HAP-1 (cell line): Measurements from ENCODE around the gene UGT1A1.

Experiments used
- DNase-seq, 2 experiments: peaks; one replicate each; pipeline ENCODE4 v3.0.0-alpha.2; 2016 to 2020; ENCODE audit warnings: low spot score in 2 of 2
- H3K27me3 ChIP-seq: fragments of 250-450 bp; sonication (Bioruptor Pico); 2 replicates; pipeline ENCODE4 v1.5.1; 2020; ENCODE audit warnings: low read depth, mild to moderate bottlenecking, moderate library complexity
- H3K36me3 ChIP-seq: fragments of 250-450 bp; sonication (Bioruptor Pico); replicated peaks from 2 replicates; pipeline ENCODE4 v1.5.1; 2020; ENCODE audit warnings: mild to moderate bottlenecking
- H3K4me1 ChIP-seq: fragments of 250-450 bp; sonication (Bioruptor Pico); 2 replicates; pipeline ENCODE4 v1.5.1; 2020; ENCODE audit warnings: mild to moderate bottlenecking
- H3K4me3 ChIP-seq: fragments of 250-450 bp; sonication (Bioruptor Pico); 2 replicates; pipeline ENCODE4 v1.5.1; 2020; ENCODE audit warnings: mild to moderate bottlenecking, moderate library complexity
- H3K9me3 ChIP-seq: fragments of 250-450 bp; sonication (Bioruptor Pico); 2 replicates; pipeline ENCODE4 v1.5.1; 2020; ENCODE audit warnings: mild to moderate bottlenecking, moderate library complexity
- in situ Hi-C: fragments of 300-500 bp; cut with MboI; formaldehyde crosslinking; loops from 3 replicates; pipeline ENCODE4 v1.14.3; 2020; ENCODE audit warnings: low sequenced_read_pairs, inconsistent platforms, mixed read lengths

Gene UGT1A1

DNA sequence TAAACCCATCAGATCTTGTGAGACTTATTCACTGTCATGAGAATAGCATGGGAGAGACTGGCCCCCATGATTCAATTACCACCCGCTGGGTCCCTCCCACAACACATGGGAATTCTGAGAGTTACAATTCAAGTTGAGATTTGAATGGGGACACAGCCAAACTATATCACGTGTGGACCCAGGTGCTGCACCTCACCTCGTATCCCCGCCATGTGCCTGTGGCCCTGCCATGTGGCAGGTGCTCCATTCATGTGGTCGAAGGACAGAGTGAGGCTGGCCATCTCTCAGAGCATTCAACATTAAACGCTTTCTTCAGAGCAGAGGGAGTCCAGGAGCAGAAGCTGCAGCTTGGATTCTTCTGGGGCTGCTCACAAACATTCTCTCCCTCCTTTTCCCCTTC lies 50.3 kb downstream of the UGT1A1 start:
- DNase-seq = peak in 1 of 2 experiments; percentile 5
- in situ Hi-C loops = no loop called here
- Histone ChIP-seq H3K4me1 (no peaks in the 10 kb centered on the region), H3K4me3 (no peak overlapping the region), H3K27me3 (no peaks in the 10 kb centered on the region), H3K36me3 (no peaks in the 10 kb centered on the region), H3K9me3 (no peaks in the 10 kb centered on the region)

DNA sequence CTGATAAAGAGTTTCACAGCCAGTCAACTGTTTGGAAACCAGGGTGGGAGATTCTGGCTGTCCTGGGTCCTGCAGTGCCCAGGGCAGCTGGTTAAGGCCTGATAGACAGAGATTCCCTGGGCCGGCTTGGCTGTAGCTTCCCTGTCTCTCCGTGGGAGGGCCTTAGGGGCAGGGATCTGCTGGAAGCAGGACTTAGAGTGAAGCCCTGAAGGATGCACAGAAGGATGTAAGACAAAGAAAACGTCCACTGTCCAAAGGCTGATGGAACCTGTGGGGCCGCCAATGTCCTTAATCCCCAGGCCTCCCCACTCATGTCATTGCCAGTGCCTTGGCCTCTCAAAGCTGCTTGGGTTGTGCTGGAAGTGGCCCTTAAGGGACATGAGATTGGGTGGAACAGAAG lies 51.0 kb downstream of the UGT1A1 start:
- peak in 1 of 2 experiments; percentile 2 for DNase-seq
- Histone ChIP-seq H3K4me3 (no peak overlapping the region), H3K9me3 (no peaks in the 10 kb centered on the region), H3K27me3 (no peaks in the 10 kb centered on the region), H3K36me3 (no peaks in the 10 kb centered on the region), H3K4me1 (no peaks in the 10 kb centered on the region)
- in situ Hi-C loops = no loop called here

DNA sequence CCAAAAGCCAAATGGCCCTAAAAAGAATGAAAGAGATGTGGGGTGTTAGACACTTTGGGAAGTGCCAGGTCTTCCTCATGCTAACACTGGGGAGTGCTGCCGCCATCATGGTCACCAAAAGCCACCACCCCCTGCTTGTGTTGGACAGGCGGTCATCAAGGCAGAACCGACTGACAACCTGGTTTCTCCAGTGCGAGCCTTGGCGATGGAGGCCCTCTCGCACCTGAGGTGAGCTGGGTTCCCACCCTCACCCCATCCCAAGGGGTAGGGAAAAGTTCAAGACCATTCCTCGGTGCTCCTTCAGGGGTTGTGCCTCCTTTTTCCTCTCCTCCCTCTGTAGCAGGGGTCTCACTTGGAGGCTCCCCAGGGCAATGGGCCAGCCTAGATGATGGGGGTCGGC lies 51.7 kb downstream of the UGT1A1 start:
- in situ Hi-C loops = no loop called here
- H3K4me1 ChIP-seq = no peaks in the 10 kb centered on the region
- H3K36me3 ChIP-seq = no peaks in the 10 kb centered on the region
- no peaks in the 10 kb centered on the region for H3K9me3 ChIP-seq
- H3K4me3 ChIP-seq = no peak overlapping the region
- no peaks in the 10 kb centered on the region for H3K27me3 ChIP-seq
- DNase-seq = peak in 1 of 2 experiments; percentile 1

DNA sequence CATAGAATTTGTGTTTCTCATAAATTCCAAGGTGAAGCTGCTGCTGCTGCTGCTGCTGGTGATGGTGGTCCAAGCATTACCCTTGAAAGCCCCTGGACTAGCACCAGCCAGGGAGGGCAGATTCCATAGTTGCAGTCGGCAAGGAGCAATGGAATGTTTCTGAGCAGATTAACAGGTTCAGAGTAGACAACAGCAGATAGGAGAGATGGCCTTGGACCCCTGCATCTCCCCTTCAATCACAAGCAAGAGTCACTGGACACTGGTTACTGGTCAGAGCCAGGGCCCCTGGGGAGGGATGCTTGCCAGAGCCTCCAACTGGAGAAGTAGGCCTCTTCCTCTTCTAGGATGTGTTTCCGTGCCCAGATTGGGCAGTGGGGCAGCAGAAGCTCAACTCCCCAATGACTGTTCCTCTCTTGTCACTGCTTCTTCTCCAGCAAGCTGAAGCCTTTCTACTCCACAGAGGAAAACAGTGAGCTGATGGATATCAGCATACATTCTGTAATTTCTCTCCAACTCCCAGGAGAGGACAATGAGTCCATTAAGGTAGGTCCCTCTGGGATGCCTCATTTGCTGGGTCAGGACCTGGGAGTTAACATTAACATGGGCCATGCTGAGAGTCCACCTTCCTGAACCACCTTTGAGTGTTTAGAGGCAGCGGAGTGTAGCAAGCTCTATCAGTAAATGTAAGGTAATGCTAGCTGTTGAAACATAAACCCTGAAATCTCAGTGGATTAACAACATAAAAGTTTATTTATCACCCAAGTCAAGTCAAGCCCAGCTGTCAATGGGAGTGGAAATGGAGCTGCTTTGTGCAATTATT lies 53.4 kb downstream of the UGT1A1 start:
- H3K36me3 ChIP-seq = no peaks in the 10 kb centered on the region
- no peaks in the 10 kb centered on the region for H3K4me1 ChIP-seq
- H3K4me3 ChIP-seq = no peak overlapping the region
- in situ Hi-C loops = no loop called here
- no peaks in the 10 kb centered on the region for H3K9me3 ChIP-seq
- peak in 1 of 2 experiments; percentile 2 for DNase-seq
- H3K27me3 ChIP-seq = no peaks in the 10 kb centered on the region

DNA sequence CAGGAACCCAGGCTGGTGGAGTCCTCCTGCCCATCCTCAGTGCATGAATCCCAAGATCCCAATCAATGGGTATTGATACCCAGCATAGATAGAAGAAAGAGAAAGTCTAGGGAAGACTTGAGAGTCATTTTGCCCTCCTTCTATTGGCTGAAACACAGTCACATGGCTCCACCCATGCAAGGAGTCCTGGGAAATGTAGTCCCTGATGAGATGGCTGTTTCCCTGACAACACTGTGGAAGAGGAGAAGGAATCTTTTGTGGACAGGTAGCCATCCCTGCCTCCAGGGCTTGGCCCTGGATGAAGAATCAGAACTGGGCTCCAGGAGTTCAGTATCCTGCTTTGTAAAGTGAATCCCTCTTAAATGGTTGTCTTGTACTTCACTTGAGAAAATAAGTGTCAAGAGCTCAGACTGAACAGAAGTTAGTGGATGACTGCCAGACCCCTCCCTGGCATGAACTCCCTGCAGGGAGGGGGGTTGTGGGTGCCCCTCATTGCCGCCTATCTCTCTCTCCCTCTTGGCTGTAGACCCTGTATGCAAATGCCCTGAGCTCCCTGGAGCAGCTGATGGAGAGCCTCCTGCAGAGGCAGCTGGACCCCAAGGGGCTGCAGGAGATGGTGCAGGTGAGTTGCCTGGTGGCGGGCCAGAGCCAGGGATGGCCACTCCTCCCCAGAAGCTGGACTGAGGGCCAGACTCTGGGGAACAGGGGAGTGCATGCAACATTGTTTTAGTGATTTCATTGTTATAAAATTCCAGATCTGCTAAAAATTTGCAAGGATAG lies 54.2 kb downstream of the UGT1A1 start:
- peak in 1 of 2 experiments; percentile 5 for DNase-seq
- Histone ChIP-seq H3K27me3 (no peaks in the 10 kb centered on the region), H3K36me3 (no peaks in the 10 kb centered on the region), H3K9me3 (no peaks in the 10 kb centered on the region), H3K4me3 (no peak overlapping the region), H3K4me1 (no peaks in the 10 kb centered on the region)
- in situ Hi-C loops = no loop called here

DNA sequence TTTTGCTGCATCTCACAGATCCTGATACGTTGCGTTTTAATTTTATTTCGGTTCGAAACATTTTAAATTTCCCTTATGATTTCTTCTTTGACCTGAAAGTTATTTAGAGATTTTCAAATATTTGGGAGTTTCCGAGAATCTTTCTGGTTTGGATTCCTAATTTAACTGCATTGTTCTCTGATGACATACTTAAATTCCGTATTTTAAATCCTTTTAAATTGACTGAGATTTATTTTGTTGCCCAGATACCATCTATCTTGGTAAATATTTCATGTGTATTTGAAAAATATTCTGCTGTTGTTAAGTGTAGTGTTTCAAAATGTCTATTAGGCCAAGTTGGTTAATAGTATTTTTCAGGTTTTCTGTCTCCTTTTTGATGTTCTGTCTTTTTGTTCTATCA lies 55.8 kb downstream of the UGT1A1 start:
- no peaks in the 10 kb centered on the region for H3K36me3 ChIP-seq
- in situ Hi-C loops = no loop called here
- no peaks in the 10 kb centered on the region for H3K27me3 ChIP-seq
- no peaks in the 10 kb centered on the region for H3K9me3 ChIP-seq
- H3K4me1 ChIP-seq = no peaks in the 10 kb centered on the region
- no peak for DNase-seq
- H3K4me3 ChIP-seq = no peak overlapping the region

DNA sequence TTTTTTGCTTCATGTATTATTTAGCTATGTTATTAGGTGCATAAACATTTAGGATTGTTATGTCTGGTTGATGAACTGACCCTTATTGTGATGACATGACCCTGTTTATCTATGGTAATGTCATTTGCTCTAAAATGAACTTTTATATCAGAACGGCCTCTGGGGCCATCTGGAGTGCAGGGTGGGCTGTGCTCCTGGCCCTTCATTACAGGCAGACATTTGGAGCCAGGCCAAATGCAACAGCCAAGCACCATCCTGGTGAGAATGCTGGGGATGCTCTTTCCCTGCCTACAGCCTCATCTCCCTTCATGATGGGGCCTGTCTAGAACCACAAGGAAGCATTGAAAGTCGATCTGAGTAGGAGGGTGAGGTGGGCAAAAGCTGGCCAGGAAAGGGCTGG lies 56.3 kb downstream of the UGT1A1 start:
- Histone ChIP-seq H3K36me3 (no peaks in the 10 kb centered on the region), H3K9me3 (no peaks in the 10 kb centered on the region), H3K27me3 (no peaks in the 10 kb centered on the region), H3K4me3 (no peak overlapping the region), H3K4me1 (no peaks in the 10 kb centered on the region)
- no peak for DNase-seq
- in situ Hi-C loops = no loop called here

DNA sequence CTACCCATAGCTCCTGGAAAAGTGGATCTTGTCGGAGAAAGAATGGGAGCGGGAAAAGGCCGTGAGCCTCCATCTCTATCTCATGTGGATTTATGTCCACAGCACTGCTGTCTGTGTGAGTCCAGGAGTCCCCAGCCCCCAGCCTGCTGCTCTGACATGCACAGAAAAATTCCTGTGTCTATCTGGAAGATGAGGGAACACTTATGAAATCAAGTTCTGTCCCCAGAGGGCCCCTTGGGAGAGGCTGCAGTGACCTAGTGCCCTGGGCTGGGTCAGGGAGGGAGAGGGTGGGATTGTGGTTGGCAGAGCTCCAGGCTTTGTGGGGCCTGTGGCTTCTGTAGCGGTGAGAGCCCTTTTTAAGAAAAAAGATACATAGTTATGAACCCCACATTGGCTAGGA lies 56.7 kb downstream of the UGT1A1 start:
- Histone ChIP-seq H3K4me3 (no peak overlapping the region), H3K27me3 (no peaks in the 10 kb centered on the region), H3K4me1 (no peaks in the 10 kb centered on the region), H3K36me3 (no peaks in the 10 kb centered on the region), H3K9me3 (no peaks in the 10 kb centered on the region)
- in situ Hi-C loops = no loop called here
- no peak for DNase-seq

DNA sequence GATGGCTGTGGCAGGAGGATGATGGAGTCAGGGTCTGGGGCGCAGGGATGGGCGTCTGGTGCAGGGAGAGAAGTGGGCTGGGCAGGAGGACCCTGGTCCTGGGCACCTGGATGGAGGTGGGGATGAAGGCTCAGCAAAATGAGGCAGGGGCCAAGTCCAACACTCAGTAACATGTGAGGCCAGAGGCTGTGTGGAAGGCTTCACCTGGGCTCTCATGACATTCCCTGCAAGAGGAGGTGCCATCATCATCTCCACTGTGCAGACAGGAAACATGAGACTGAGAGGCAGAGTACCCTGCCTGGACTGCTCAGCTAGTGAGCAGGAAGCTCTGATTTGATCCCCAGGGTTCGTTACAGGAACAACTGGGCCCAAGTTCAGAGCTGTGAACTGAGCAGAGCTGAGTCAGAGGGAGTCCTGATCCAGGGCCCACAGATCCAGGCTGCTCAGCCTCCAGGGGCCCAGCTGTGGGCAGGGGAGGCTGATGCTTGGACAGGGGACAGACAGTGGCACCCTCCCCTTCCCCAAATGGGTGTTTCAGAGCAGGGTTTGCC lies 57.4 kb downstream of the UGT1A1 start:
- no peaks in the 10 kb centered on the region for H3K9me3 ChIP-seq
- in situ Hi-C loops = no loop called here

DNA sequence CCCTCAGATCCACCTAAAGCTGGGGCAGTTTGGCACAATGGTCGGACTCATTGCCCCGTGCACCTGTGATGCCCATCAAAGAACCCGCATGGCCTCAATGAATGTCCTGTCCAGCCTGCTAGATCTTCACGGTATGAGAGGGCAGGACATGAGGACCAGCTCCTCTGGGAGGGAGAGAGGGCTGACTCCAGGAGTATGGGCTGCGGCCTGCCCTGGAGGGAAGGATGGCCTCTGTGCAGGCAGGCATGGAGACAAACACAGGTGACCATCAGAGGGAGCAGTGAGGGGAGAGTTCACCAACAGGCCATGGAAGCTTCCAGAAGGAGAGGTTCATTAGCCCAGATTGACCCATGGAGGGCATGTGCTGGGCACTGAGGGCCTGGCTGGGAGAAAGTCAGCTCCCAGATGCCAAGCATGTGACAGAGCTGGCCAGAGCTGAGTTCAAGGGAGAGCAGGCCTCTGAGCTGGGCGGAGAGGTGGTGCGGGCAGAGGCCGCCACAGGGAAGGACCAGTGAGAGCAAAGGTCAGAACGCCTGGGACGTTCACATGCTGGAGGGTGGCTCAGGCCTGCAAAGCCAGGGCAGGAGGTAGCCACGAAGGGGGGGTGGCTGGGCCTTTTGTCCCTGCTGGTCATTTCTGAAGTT lies 58.0 kb downstream of the UGT1A1 start:
- Histone ChIP-seq H3K27me3 (no peaks in the 10 kb centered on the region), H3K4me3 (no peak overlapping the region), H3K36me3 (no peaks in the 10 kb centered on the region), H3K4me1 (no peaks in the 10 kb centered on the region), H3K9me3 (no peaks in the 10 kb centered on the region)
- in situ Hi-C loops = no loop called here
- DNase-seq = peak in 1 of 2 experiments; percentile 3

More for the DNA sequence above, 57.4 kb downstream of the UGT1A1 start:
- DNase-seq = peak in 1 of 2 experiments; percentile 2
- Histone ChIP-seq H3K27me3 (no peaks in the 10 kb centered on the region), H3K36me3 (no peaks in the 10 kb centered on the region), H3K4me3 (no peak overlapping the region), H3K4me1 (no peaks in the 10 kb centered on the region)

DNA sequence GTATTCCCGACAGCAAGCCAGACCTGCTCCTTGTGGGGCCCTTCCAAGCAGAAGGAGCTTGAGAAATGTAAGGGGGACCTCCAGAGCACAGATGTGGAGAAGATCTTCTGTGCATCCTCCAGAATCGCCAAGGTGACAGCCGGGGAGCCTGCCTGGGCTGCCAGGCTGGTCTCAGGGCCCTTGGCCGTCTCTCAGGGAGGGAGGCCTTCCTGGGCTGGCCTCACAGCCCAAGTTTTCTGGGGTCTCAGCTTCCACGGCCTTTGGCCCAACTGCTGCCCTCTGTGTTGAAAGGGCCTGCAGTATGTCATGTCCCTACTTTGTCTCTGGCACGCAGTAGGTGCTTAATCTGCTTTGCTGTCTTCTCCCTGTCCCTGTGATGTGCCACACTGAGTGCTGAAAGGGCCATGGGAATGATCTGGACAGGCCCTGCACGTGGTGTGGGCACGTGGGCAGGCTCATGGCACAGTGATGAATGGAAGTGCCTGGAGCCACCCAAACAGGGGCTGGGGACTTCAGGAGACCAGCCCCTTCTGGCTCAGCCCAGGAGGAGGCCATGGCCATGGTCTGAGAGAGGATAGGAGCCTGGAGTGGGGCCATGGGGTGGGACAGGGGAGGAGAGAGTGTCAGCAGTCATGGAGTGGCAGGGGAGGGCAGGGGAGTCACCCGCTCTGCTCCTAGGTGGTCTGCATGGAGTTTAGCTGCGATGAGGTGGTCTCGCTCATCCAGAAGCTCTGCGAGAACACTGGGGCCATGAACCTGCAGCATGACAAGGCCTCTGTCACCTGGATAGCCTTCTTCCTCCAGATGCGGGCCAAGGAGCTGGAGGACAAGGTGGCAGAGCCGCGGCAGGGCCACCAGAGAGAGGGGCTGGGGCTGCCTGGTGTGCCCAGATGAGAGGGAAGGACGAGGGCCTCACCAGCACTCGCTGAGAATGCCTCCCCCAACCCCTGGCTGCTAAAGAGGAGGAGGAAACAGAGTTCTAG lies 58.9 kb downstream of the UGT1A1 start:
- H3K27me3 ChIP-seq = no peaks in the 10 kb centered on the region
- H3K36me3 ChIP-seq = no peaks in the 10 kb centered on the region
- peak in 1 of 2 experiments; percentile 1 for DNase-seq
- in situ Hi-C loops = no loop called here
- no peaks in the 10 kb centered on the region for H3K4me1 ChIP-seq
- H3K4me3 ChIP-seq = no peak overlapping the region
- no peaks in the 10 kb centered on the region for H3K9me3 ChIP-seq

DNA sequence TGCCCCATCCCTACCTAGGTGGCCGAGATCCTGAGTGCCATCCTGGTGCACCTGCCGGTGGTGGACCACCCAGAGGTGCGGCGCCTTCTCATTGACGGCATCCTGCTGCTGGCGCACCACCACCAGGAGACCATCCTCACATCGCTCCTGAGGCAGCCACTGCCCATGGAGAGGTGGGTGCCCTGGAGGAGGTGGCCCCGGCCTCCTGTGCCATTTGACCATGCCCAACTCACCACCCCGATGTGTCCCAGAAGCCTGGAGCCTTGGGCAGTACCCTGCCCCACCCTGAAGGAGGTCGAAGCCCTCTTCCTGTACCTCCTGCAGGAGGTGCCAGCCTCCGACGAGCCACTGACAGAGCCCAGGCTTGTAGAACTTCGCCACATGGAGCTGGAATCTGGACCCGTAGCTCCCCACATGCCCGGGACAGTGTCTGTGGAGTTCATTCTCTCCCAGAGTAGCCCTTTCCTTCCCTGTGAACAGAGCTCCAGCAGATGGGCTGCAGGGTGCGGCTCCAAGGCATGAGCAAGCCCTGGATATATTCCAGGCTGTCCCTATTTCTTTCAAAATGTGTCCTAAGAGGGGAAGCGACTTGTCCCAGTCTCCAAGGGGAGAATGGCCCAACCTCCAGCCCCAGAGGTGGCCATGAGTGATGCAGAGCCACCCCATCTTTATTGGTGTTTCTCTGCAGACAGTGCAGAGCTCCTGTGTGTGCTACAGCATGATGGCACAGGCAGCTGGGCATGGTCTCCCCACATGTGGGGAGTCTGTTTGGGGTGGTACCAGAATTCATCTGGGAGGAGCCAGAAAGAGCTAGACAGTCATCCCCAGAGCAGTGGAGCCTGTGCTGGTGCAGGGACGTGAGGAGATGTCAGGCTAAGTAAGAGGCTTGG lies 60.1 kb downstream of the UGT1A1 start:
- Histone ChIP-seq H3K9me3 (no peaks in the 10 kb centered on the region), H3K4me3 (no peak overlapping the region), H3K27me3 (no peaks in the 10 kb centered on the region), H3K36me3 (no peaks in the 10 kb centered on the region), H3K4me1 (peaks cover 2% of the 10 kb centered on the region; the same call in 1 of the 2 replicates)
- in situ Hi-C loops = no loop called here
- peak in 1 of 2 experiments; percentile 3 for DNase-seq
